Neutrophil (primary cell): ENCODE results near the gene ELP1.
"Not testable (repeated sequence)": the region's sequence is repeated elsewhere in the genome, so short reads cannot be mapped to it uniquely, and the experiment has no call there.

ENCODE experiments used
- H3K27ac ChIP-seq: fragments of 200-600 bp; sonication (generic); 2 replicates; pipeline ENCODE4 v1.5.1; 2016; ENCODE audit warnings: mild to moderate bottlenecking, moderate library complexity
- H3K27me3 ChIP-seq: fragments of 200-600 bp; sonication (generic); 2 replicates; pipeline ENCODE4 v1.6.0; 2016; ENCODE audit warnings: mild to moderate bottlenecking
- H3K36me3 ChIP-seq: fragments of 200-600 bp; sonication (generic); 2 replicates; pipeline ENCODE4 v1.5.1; 2017
- H3K4me1 ChIP-seq, 2 experiments: fragments of 200-600 bp in 1 of 2; sonication (generic) in 1 of 2; 1 replicate in 1 of 2; 2 replicates in 1 of 2; pipeline versions ENCODE4 v1.5.1 to v1.6.1; 2013 to 2016; ENCODE audit warnings: low read depth in 1 of 2, low read length in 1 of 2, mild to moderate bottlenecking in 1 of 2, moderate library complexity in 1 of 2; ENCODE audit not compliant: control insufficient read depth in 1 of 2, insufficient read depth in 1 of 2
- H3K4me3 ChIP-seq, 2 experiments: fragments of 200-600 bp in 1 of 2; sonication (generic) in 1 of 2; 1 replicate in 1 of 2; 2 replicates in 1 of 2; pipeline ENCODE4 v1.5.1; 2013 to 2016; ENCODE audit warnings: low read depth in 1 of 2, low read length in 1 of 2, mild to moderate bottlenecking in 1 of 2, moderate library complexity in 1 of 2
- H3K9me3 ChIP-seq: fragments of 200-600 bp; sonication (generic); 2 replicates; pipeline ENCODE4 v1.5.1; 2016
- TF ChIP-seq, protein P1 (sequence below): fragments of 200-600 bp; sonication (generic); IDR thresholded peaks from 2 replicates; pipeline ENCODE4 v1.5.1; 2016; ENCODE audit warnings: antibody characterized with exemption

Gene ELP1

DNA sequence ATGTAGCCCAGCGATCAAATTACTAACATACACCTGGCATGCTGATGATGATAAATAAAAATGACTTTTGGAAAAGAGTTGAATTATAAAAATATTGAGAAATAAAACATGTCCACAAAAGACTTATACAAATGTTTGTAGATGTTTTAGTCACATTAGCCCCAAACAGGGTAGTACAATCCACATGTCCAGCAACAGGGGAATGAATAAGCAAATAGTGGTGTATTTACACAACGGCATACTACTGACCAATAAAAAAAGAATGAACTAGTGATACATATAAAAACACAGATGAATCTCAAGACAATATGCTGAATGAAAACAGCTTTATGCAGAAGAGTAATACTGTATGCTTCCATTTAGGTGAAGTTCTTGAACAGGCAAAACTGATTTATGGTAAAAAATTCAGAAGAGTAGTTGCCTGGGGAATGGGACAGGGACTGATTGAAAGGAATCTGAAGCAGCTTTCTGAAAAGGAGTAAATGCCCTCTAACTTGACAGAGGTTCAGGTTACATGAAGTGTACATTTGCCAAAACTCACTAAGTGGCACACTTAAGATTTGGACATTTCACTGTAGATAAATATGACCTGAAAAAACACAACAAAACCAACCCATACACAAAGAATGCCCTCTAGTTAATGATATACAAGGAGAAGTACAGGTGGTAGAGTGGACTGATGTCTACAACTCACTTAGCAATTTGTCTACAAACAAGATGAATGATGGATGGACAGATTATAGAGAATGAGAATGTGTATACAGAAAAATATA lies 36.4 kb downstream of the ELP1 start:
- TF ChIP-seq, protein P1, sequence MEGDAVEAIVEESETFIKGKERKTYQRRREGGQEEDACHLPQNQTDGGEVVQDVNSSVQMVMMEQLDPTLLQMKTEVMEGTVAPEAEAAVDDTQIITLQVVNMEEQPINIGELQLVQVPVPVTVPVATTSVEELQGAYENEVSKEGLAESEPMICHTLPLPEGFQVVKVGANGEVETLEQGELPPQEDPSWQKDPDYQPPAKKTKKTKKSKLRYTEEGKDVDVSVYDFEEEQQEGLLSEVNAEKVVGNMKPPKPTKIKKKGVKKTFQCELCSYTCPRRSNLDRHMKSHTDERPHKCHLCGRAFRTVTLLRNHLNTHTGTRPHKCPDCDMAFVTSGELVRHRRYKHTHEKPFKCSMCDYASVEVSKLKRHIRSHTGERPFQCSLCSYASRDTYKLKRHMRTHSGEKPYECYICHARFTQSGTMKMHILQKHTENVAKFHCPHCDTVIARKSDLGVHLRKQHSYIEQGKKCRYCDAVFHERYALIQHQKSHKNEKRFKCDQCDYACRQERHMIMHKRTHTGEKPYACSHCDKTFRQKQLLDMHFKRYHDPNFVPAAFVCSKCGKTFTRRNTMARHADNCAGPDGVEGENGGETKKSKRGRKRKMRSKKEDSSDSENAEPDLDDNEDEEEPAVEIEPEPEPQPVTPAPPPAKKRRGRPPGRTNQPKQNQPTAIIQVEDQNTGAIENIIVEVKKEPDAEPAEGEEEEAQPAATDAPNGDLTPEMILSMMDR = no peak
- H3K27ac ChIP-seq = no peak overlapping the region
- H3K36me3 ChIP-seq = peaks cover 96% of the 10 kb centered on the region
- H3K4me3 ChIP-seq = no peak overlapping the region
- no peaks in the 10 kb centered on the region for H3K9me3 ChIP-seq
- no peaks in the 10 kb centered on the region for H3K27me3 ChIP-seq
- no peaks in the 10 kb centered on the region for H3K4me1 ChIP-seq

DNA sequence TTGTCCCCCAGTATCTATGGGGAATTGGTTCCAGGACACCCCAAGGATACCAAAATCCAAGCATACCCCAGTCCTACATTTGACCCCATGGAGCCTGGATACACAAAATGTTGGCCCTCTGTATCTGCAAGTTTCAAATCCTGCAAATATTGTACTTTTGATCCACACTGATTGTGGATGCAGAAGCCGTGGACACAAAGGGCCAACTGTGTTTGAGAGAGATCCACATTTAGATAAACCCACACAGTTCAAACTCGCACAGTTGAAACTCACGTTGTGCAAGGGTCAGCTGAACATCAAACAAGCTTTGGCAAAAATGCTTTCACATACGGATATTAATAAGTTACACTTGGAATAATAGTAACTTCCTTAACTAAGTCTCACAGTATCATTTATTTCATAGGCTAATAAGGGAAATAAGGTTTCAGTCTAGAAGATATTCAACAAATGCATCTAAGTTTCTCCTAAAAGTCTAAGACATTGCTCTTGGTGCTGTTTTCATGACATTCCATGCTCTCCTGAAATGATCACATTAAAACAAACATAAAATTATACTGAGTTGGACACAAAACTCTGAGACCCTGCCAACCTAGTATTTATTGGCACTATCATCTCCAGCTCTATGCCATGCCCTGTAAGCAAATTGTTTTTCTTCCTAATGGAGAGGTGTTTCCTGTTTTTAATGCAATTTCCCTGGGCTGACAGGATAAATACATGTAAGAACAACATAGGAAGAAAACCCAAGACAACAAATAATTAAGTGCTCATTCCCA lies 39.5 kb downstream of the ELP1 start:
- Histone ChIP-seq H3K4me1 (no peaks in the 10 kb centered on the region), H3K27me3 (no peaks in the 10 kb centered on the region), H3K4me3 (no peak overlapping the region), H3K27ac (no peak overlapping the region), H3K36me3 (peaks cover 95% of the 10 kb centered on the region), H3K9me3 (no peaks in the 10 kb centered on the region)
- TF ChIP-seq, protein P1 = no peak

DNA sequence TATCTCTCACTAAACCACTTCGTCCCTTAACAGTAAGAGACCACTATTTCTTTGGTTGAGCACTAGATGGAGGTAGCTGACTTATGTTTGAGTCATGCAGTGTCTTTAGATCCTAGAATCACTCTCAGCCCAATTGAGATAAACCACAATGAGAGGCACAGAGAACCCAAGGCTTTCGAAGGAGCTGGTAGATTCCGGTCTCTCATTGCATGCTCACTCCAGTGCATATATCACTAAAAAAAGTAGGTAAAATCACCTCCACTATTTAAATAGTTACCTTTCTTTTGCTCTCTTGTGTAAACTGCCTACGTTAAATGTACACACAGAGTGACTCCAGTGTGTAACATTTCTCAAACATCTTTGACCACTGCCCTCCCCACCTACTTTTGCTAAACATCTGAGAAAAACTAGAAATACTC lies 44.3 kb downstream of the ELP1 start:
- Histone ChIP-seq H3K9me3 (no peaks in the 10 kb centered on the region), H3K4me1 (peaks cover 0 to 2% of the 10 kb centered on the region in 2 experiments), H3K36me3 (peaks cover 69% of the 10 kb centered on the region), H3K4me3 (no peak overlapping the region), H3K27ac (no peak overlapping the region), H3K27me3 (no peaks in the 10 kb centered on the region)
- TF ChIP-seq, protein P1 = no peak

DNA sequence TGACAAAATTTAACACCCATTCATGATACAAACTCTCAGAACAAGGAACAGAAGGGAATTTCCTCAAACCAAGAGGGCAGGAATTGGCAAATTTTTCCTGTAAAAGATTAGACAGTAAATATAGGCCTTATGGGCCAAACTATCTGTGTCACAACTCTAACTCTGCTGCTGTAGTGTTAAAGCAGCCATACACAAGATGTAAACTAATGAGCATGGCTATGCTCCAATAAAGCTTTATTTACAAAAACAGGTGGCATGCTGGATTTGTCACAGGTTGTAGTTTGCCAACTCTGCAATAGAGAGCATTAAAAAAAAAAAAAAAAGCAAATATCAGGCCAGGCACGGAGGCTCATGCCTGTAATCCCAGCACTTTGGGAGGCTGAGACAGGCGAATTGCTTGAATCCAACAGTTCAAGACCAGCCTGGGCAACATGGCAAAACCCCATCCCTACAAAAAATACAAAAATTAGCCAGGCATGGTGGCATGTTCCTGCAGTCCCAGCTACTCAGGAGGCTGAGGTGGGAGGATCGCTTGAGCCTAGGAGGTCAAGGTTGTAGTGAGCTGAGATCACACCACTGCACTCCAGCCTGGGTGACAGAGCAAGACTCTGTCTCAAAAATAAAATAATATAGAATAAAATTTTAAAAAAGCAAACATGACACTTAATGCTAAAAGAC lies 47.2 kb downstream of the ELP1 start:
- H3K27me3 ChIP-seq, H3K9me3 ChIP-seq, H3K4me3 ChIP-seq, H3K27ac ChIP-seq, H3K4me1 ChIP-seq: not testable (repeated sequence)
- peaks cover 40% of the 10 kb centered on the region for H3K36me3 ChIP-seq

DNA sequence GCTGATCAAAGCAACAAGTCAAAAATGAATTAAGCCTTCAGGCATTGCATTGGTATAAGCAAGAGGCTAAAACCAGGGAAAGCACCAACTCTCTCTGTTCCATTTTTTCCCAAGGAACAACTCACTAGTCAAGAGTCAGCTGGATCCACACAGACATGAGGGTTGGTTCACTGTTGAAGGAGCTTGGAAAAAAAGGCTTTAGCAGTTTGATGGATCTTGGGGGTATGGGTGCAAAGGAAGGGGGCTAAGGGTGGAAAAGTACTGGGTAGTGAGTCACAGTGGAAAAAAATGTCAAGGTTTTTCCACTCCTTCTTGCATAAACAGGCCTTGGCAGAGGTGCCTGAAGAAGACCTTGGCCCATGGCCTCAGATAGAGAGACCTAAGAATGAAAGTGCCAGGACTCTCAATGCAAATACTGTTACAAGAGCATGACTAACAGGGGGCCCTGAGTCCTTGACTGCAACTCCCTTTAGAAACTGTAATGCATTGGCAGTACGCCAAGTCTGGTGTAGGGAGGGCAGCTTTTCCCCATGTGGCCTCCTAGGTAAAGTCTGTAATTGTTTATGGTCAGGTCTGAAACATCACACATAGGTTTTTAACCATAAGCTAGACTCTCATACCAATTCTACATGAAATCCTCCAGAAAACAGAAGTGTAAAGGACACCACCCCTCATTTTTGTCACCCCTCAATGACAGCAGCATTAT lies 48.1 kb downstream of the ELP1 start:
- Histone ChIP-seq H3K4me1 (peaks cover 0 to 8% of the 10 kb centered on the region in 2 experiments), H3K9me3 (no peaks in the 10 kb centered on the region), H3K27me3 (no peaks in the 10 kb centered on the region), H3K27ac (no peak overlapping the region), H3K4me3 (no peak overlapping the region), H3K36me3 (peaks cover 31% of the 10 kb centered on the region)
- TF ChIP-seq, protein P1 = no peak
